Measurements from ENCODE around the gene ZFHX3. TPM values are rescaled to one million over a fixed set of nuclear protein-coding genes. Genes with fewer than 3 reads are reported as not detected.

The ZFHX3 gene
- polyA plus RNA-seq, 1 donor from 2014 or later, result 26.4 TPM

- H2AFZ ChIP-seq (ENCODE audit: low read depth, low read length), result peak overlapping the region; percentile 53
- H3K79me2 ChIP-seq (replicated peaks; ENCODE audit: insufficient read depth, low read length), result peaks cover 15% of the 10 kb centered on the region
- H4K20me1 ChIP-seq (ENCODE audit: insufficient read depth), result no peaks in the 10 kb centered on the region
- H3K27me3 ChIP-seq (ENCODE audit: insufficient read depth, low read depth, low read length), result peaks cover 14% of the 10 kb centered on the region
- H3K9me3 ChIP-seq (ENCODE audit: low read length), result no peaks in the 10 kb centered on the region
- H3K36me3 ChIP-seq (ENCODE audit: insufficient read depth, low read length), result no peaks in the 10 kb centered on the region
- H3K9ac ChIP-seq (ENCODE audit: low read length), result peak overlapping the region; percentile 97
- H3F3A ChIP-seq (ENCODE audit: insufficient read depth, low read length, poor library complexity, severe bottlenecking), result peaks cover 10% of the 10 kb centered on the region
- peak overlapping the region; percentile 61 for H3K4me3 ChIP-seq (ENCODE audit: low read length)
- H3K9me2 ChIP-seq (ENCODE audit: insufficient read depth, low read length), result no peaks in the 10 kb centered on the region
- H3K4me2 ChIP-seq (ENCODE audit: low read length), result peak overlapping the region; percentile 99
- peak overlapping the region; percentile 100 for H3K27ac ChIP-seq (ENCODE audit: low read length)
- TF ChIP-seq TAF1 (IDR thresholded peaks at IDR 0.05; ENCODE audit: low read depth) (peak; percentile 90), POLR2AphosphoS5 (IDR thresholded peaks at IDR 0.05) (peak; percentile 90), EZH2 (IDR thresholded peaks at IDR 0.05; ENCODE audit: borderline replicate concordance, insufficient read depth, low read length, poor library complexity, severe bottlenecking) (no peak), SMC3 (conservative IDR thresholded peaks at IDR 0.05; ENCODE audit: poor library complexity) (peak; percentile 58), CTCF (IDR thresholded peaks at IDR 0.05; ENCODE audit: poor library complexity, severe bottlenecking) (peak; percentile 23), EP300 (conservative IDR thresholded peaks at IDR 0.05; ENCODE audit: poor library complexity, severe bottlenecking) (peak; percentile 58), MXI1 (conservative IDR thresholded peaks at IDR 0.05; ENCODE audit: poor library complexity, severe bottlenecking) (peak; percentile 65), RAD21 (conservative IDR thresholded peaks at IDR 0.05) (peak; percentile 66)
- TF ChIP-seq, protein P1, sequence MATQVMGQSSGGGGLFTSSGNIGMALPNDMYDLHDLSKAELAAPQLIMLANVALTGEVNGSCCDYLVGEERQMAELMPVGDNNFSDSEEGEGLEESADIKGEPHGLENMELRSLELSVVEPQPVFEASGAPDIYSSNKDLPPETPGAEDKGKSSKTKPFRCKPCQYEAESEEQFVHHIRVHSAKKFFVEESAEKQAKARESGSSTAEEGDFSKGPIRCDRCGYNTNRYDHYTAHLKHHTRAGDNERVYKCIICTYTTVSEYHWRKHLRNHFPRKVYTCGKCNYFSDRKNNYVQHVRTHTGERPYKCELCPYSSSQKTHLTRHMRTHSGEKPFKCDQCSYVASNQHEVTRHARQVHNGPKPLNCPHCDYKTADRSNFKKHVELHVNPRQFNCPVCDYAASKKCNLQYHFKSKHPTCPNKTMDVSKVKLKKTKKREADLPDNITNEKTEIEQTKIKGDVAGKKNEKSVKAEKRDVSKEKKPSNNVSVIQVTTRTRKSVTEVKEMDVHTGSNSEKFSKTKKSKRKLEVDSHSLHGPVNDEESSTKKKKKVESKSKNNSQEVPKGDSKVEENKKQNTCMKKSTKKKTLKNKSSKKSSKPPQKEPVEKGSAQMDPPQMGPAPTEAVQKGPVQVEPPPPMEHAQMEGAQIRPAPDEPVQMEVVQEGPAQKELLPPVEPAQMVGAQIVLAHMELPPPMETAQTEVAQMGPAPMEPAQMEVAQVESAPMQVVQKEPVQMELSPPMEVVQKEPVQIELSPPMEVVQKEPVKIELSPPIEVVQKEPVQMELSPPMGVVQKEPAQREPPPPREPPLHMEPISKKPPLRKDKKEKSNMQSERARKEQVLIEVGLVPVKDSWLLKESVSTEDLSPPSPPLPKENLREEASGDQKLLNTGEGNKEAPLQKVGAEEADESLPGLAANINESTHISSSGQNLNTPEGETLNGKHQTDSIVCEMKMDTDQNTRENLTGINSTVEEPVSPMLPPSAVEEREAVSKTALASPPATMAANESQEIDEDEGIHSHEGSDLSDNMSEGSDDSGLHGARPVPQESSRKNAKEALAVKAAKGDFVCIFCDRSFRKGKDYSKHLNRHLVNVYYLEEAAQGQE (IDR thresholded peaks at IDR 0.05; ENCODE audit: borderline replicate concordance), result peak; percentile 96
Observed at GRCh38 chr16:73071131-73071940, 23.4 kb upstream of the ZFHX3 start.

DNA sequence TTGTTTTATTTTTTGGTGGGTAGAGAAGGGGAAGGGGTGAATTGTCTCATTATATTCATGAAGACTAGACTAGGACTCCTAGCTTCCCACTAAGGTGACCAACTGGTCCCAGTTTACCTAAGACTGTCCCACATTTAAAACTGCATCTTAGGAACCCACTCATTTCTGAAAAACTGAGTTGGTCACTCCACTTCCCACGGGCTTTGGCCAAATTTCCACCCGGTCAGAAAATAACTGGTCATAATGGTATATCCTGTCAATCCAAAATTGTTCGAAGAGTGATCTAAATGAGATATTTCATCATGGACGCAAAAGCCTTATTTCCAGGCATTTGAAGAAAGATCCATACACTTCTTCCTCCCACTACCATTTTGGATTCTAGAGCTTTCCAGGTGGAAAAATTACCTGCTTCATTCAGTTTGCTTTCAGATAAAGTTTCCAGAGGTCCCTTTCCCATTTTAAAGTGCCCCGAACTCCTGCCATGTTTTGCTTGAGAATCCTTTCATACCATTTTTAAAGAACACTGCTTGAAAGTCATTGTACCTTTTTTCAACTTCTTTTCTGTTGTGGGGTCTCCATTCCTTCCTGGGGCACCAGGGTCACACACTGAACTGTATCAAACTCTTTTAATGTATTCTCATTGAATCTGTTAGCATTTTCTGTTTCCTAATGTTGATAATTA is 21.8 kb upstream of the ZFHX3 start:
- peak overlapping the region; percentile 100 for H3K27ac ChIP-seq (ENCODE audit: low read length)
- peaks cover 30% of the 10 kb centered on the region for H3K27me3 ChIP-seq (ENCODE audit: insufficient read depth, low read depth, low read length)
- H3K9me3 ChIP-seq (ENCODE audit: low read length), result no peaks in the 10 kb centered on the region
- H3F3A ChIP-seq (ENCODE audit: insufficient read depth, low read length, poor library complexity, severe bottlenecking), result peaks cover 10% of the 10 kb centered on the region
- H4K20me1 ChIP-seq (ENCODE audit: insufficient read depth), result no peaks in the 10 kb centered on the region
- no peak overlapping the region for H2AFZ ChIP-seq (ENCODE audit: low read depth, low read length)
- peak overlapping the region; percentile 97 for H3K9ac ChIP-seq (ENCODE audit: low read length)
- no peak for TF ChIP-seq EP300 (conservative IDR thresholded peaks at IDR 0.05; ENCODE audit: poor library complexity, severe bottlenecking)
- TF ChIP-seq EZH2 (IDR thresholded peaks at IDR 0.05; ENCODE audit: borderline replicate concordance, insufficient read depth, low read length, poor library complexity, severe bottlenecking), result no peak
- TF ChIP-seq RAD21 (conservative IDR thresholded peaks at IDR 0.05), result no peak
- TF ChIP-seq MXI1 (conservative IDR thresholded peaks at IDR 0.05; ENCODE audit: poor library complexity, severe bottlenecking), result no peak
- no peak for TF ChIP-seq POLR2AphosphoS5 (IDR thresholded peaks at IDR 0.05)
- no peak for TF ChIP-seq CTCF (IDR thresholded peaks at IDR 0.05; ENCODE audit: poor library complexity, severe bottlenecking)
- TF ChIP-seq, protein P1 (IDR thresholded peaks at IDR 0.05; ENCODE audit: borderline replicate concordance), result no peak
- TF ChIP-seq SMC3 (conservative IDR thresholded peaks at IDR 0.05; ENCODE audit: poor library complexity), result no peak
- no peak for TF ChIP-seq TAF1 (IDR thresholded peaks at IDR 0.05; ENCODE audit: low read depth)
- H3K36me3 ChIP-seq (ENCODE audit: insufficient read depth, low read length), result no peaks in the 10 kb centered on the region
- no peaks in the 10 kb centered on the region for H3K9me2 ChIP-seq (ENCODE audit: insufficient read depth, low read length)
- H3K4me2 ChIP-seq (ENCODE audit: low read length), result peak overlapping the region; percentile 57
- peaks cover 25% of the 10 kb centered on the region for H3K79me2 ChIP-seq (replicated peaks; ENCODE audit: insufficient read depth, low read length)
- peak overlapping the region; percentile 56 for H3K4me3 ChIP-seq (ENCODE audit: low read length)

Data from neural cell (in vitro differentiated cells).